ENCODE data around the gene CEP112.

Gene CEP112

GRCh38 chr17:65730711-65731169, 461.2 kb downstream of the CEP112 start:
- no peak for DNase-seq (ENCODE audit: low spot score)

GRCh38 chr17:65729207-65729606, 462.7 kb downstream of the CEP112 start:
- no peak for DNase-seq (ENCODE audit: low spot score)

GRCh38 chr17:65727832-65728231, 464.1 kb downstream of the CEP112 start:
- DNase-seq (ENCODE audit: low spot score), result no peak

- DNase-seq (ENCODE audit: low spot score), result no peak
Observed at GRCh38 chr17:65727246-65727645, 464.7 kb downstream of the CEP112 start.

GRCh38 chr17:65723431-65724151, 468.3 kb downstream of the CEP112 start:
- no peak for DNase-seq (ENCODE audit: low spot score)

GRCh38 chr17:65718601-65719000, 473.3 kb downstream of the CEP112 start:
- no peak for DNase-seq (ENCODE audit: low spot score)

GRCh38 chr17:65712383-65713267, 479.3 kb downstream of the CEP112 start:
- DNase-seq (ENCODE audit: low spot score), result no peak

GRCh38 chr17:65711671-65712276, 480.2 kb downstream of the CEP112 start:
- DNase-seq (ENCODE audit: low spot score), result no peak

- DNase-seq (ENCODE audit: low spot score), result no peak
Observed at GRCh38 chr17:65707780-65708179, 484.2 kb downstream of the CEP112 start.

- no peak for DNase-seq (ENCODE audit: low spot score)
Observed at GRCh38 chr17:65704731-65705130, 487.2 kb downstream of the CEP112 start.

GRCh38 chr17:65703891-65704290, 488.0 kb downstream of the CEP112 start:
- no peak for DNase-seq (ENCODE audit: low spot score)

GRCh38 chr17:65699459-65699858, 492.5 kb downstream of the CEP112 start:
- DNase-seq (ENCODE audit: low spot score), result no peak

GRCh38 chr17:65698381-65699061, 493.4 kb downstream of the CEP112 start:
- DNase-seq (ENCODE audit: low spot score), result no peak

- no peak for DNase-seq (ENCODE audit: low spot score)
Observed at GRCh38 chr17:65697661-65698060, 494.3 kb downstream of the CEP112 start.

GRCh38 chr17:65696739-65697394, 495.1 kb downstream of the CEP112 start:
- DNase-seq (ENCODE audit: low spot score), result no peak

- no peak for DNase-seq (ENCODE audit: low spot score)
Observed at GRCh38 chr17:65694601-65695000, 497.3 kb downstream of the CEP112 start.

GRCh38 chr17:65690626-65691310, 501.2 kb downstream of the CEP112 start:
- DNase-seq (ENCODE audit: low spot score), result no peak

GRCh38 chr17:65688307-65688706, 503.6 kb downstream of the CEP112 start:
- DNase-seq (ENCODE audit: low spot score), result no peak

- no peak for DNase-seq (ENCODE audit: low spot score)
Observed at GRCh38 chr17:65685110-65685509, 506.8 kb downstream of the CEP112 start.

GRCh38 chr17:65684631-65685030, 507.3 kb downstream of the CEP112 start:
- DNase-seq (ENCODE audit: low spot score), result no peak

GRCh38 chr17:65683428-65683827, 508.5 kb downstream of the CEP112 start:
- no peak for DNase-seq (ENCODE audit: low spot score)

Measured in HuH-7 (cell line).